Fibroblast of lung (primary cell): ENCODE data around the gene COA4.

ENCODE experiments used
- CTCF ChIP-seq, 2 donors: IDR thresholded peaks in 1 of 2; conservative IDR thresholded peaks in 1 of 2; 1 replicate in 1 of 2; 2 replicates in 1 of 2; pipeline ENCODE4 v1.5.1; 2011 to 2012; ENCODE audit warnings: low read length in 2 of 2, control low read depth in 1 of 2, inconsistent platforms in 1 of 2, low read depth in 1 of 2, mild to moderate bottlenecking in 1 of 2
- EZH2 ChIP-seq: IDR thresholded peaks from 2 replicates; pipeline ENCODE4 v1.5.1; 2012; ENCODE audit warnings: low read length, control low read depth, mild to moderate bottlenecking; ENCODE audit errors: missing control alignments

GRCh38 chr11:73921180-73921579 is 44.5 kb upstream of the COA4 start:
- TF ChIP-seq CTCF (conservative IDR thresholded peaks at IDR 0.05 in 1 of 2, IDR thresholded peaks at IDR 0.05 in 1 of 2; ENCODE audit: low read depth in 1 of 2, low read length in 2 of 2) (no peak), EZH2 (no peak)
